ENCODE measurements around the gene CERS1. TPM values are rescaled to one million over a fixed set of nuclear protein-coding genes. Genes with fewer than 3 reads are reported as not detected.

The CERS1 gene
- total RNA-seq, 1 experiment from 2014 or later = 0.96 TPM

DNA sequence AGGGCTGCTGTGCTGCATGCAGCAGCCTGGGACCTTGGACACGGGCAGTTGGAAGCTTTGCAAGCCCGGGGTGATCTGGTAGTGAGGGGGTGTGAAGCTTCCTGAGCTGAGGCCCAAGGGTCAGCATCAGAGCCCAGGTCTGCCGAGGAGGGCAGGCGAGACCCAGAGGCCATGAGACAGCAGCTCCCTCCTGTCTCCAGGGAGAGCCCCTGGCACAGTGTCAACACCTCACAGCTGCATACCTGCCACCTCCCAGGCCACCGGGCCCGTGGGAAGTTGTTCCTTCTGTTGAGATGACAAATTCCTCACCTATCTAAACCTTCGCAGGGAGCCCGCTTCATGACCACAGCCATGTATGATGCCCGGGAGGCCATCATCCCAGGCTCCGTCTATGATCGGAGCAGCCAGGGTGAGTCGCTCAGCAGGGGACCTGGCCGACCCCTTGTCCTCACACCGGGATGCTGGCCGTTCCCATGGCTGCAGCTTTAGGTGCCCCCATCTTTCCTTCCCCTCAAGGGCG, 32.1 kb downstream of the CERS1 start:
- Histone ChIP-seq H3K9ac (ENCODE audit: low read length) (no peak overlapping the region), H3K79me2 (ENCODE audit: insufficient read depth, low read length) (peaks cover 15% of the 10 kb centered on the region; the same call in 1 of the 2 replicates), H3K4me1 (ENCODE audit: control insufficient read depth in 1 of 2, insufficient read depth in 2 of 2, low read length in 2 of 2) (peaks cover 0 to 2% of the 10 kb centered on the region in 2 experiments; a peak in 1 of 4 replicates), H3K27me3 (ENCODE audit: insufficient read depth, low read length) (no peaks in the 10 kb centered on the region), H3K36me3 (ENCODE audit: control insufficient read depth in 1 of 2, insufficient read depth in 2 of 2, low read length in 2 of 2) (peaks cover 47 to 78% of the 10 kb centered on the region in 2 experiments), H3K9me2 (ENCODE audit: insufficient read depth) (no peaks in the 10 kb centered on the region), H4K20me1 (ENCODE audit: insufficient read depth) (no peaks in the 10 kb centered on the region), H3K27ac (ENCODE audit: low read depth, low read length) (no peak overlapping the region), H3K4me2 (ENCODE audit: low read length) (no peak overlapping the region), H2AFZ (ENCODE audit: low read depth, low read length, poor library complexity, severe bottlenecking) (no peak overlapping the region), H3K4me3 (replicated peaks in 1 of 2; ENCODE audit: low read depth in 1 of 2, low read length in 2 of 2) (no peak overlapping the region), H3K9me3 (ENCODE audit: control insufficient read depth in 1 of 2, insufficient read depth in 1 of 2, low read depth in 1 of 2, low read length in 2 of 2) (no peaks in the 10 kb centered on the region)
- BruUV-seq (replicated peaks) = no TSS peak
- CTCF ChIA-PET = no interaction called here
- RAD21 ChIA-PET (ENCODE audit: low non-redundant PET in 1 of 2, low total read pairs in 2 of 2, uncharacterized antibody in 2 of 2, unreplicated experiment in 2 of 2) = no interaction called here
- DNase-seq (ENCODE audit: low read depth, low spot score) (no peak), ATAC-seq (no peak)
- intact Hi-C loops (cut with micrococcal nuclease) = no loop called here
- TF ChIP-seq, protein P1, sequence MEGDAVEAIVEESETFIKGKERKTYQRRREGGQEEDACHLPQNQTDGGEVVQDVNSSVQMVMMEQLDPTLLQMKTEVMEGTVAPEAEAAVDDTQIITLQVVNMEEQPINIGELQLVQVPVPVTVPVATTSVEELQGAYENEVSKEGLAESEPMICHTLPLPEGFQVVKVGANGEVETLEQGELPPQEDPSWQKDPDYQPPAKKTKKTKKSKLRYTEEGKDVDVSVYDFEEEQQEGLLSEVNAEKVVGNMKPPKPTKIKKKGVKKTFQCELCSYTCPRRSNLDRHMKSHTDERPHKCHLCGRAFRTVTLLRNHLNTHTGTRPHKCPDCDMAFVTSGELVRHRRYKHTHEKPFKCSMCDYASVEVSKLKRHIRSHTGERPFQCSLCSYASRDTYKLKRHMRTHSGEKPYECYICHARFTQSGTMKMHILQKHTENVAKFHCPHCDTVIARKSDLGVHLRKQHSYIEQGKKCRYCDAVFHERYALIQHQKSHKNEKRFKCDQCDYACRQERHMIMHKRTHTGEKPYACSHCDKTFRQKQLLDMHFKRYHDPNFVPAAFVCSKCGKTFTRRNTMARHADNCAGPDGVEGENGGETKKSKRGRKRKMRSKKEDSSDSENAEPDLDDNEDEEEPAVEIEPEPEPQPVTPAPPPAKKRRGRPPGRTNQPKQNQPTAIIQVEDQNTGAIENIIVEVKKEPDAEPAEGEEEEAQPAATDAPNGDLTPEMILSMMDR (IDR thresholded peaks at IDR 0.05 in 2 of 3, conservative IDR thresholded peaks at IDR 0.05 in 1 of 3; ENCODE audit: borderline replicate concordance in 1 of 3, insufficient read depth in 1 of 3, low read depth in 2 of 3, low read length in 2 of 3) = no peak
- TF ChIP-seq EGR1 (IDR thresholded peaks at IDR 0.05; ENCODE audit: low read depth) = no peak
- POLR2A ChIA-PET = no interaction called here

DNA sequence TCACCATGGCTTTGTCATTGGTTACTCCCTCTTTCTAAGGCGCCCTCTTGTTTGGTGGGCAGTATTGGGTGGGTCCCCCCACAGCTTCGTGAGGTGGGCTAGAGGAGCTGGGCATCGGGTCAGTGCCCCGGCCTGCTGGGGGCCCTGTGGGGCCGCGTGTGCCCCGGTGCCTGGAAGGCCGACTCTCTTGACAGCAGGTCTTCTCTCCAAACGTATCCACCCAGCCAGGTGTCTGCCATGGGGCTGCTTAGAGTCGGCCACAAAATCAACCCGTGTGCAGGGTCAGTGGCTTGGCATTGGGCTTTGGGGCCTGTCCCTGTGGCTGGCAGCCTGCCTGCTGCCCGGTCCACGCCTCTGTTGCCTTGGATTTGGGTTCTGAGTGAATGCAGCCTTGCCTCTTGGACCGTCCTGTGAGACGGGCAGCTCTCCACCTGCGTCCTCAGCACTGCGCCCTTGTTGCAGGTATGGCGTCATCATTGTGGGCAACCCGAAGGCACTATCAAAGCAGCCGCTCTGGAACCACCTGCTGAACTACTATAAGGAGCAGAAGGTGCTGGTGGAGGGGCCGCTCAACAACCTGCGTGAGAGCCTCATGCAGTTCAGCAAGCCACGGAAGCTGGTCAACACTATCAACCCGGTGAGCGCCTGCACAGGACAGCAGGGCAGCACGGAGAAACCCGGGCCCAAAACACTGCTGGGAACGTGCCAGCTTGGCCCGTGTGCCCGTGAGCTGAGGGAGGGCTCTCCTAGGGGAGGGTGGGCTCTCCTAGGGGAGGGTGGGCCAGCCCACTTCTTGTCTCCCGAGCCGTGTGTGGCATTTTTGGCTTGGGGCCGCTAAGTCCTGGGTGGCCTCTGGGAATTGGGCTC, 32.7 kb downstream of the CERS1 start:
- DNase-seq (ENCODE audit: low read depth, low spot score) (no peak), ATAC-seq (no peak)
- peaks cover 20% of the 10 kb centered on the region; the same call in 1 of the 2 replicates for H3K79me2 ChIP-seq (ENCODE audit: insufficient read depth, low read length)
- no peak overlapping the region for H3K4me3 ChIP-seq (replicated peaks in 1 of 2; ENCODE audit: low read depth in 1 of 2, low read length in 2 of 2)
- no peaks in the 10 kb centered on the region for H3K9me2 ChIP-seq (ENCODE audit: insufficient read depth)
- RAD21 ChIA-PET (ENCODE audit: low non-redundant PET in 1 of 2, low total read pairs in 2 of 2, uncharacterized antibody in 2 of 2, unreplicated experiment in 2 of 2) = interaction anchor here in 1 of 2 experiments (0.5 kb wide), 1 partner anchor 273 kb away, joined by 4 read pairs; no protein-coding TSS in a partner anchor
- peaks cover 53 to 81% of the 10 kb centered on the region in 2 experiments for H3K36me3 ChIP-seq (ENCODE audit: control insufficient read depth in 1 of 2, insufficient read depth in 2 of 2, low read length in 2 of 2)
- BruUV-seq (replicated peaks) = no TSS peak
- no peak overlapping the region for H3K4me2 ChIP-seq (ENCODE audit: low read length)
- no peak overlapping the region for H2AFZ ChIP-seq (ENCODE audit: low read depth, low read length, poor library complexity, severe bottlenecking)
- H3K9ac ChIP-seq (ENCODE audit: low read length) = no peak overlapping the region
- intact Hi-C loops (cut with micrococcal nuclease) = no loop called here
- no peaks in the 10 kb centered on the region for H3K9me3 ChIP-seq (ENCODE audit: control insufficient read depth in 1 of 2, insufficient read depth in 1 of 2, low read depth in 1 of 2, low read length in 2 of 2)
- no peaks in the 10 kb centered on the region for H3K27me3 ChIP-seq (ENCODE audit: insufficient read depth, low read length)
- peaks cover 0 to 2% of the 10 kb centered on the region in 2 experiments; a peak in 1 of 4 replicates for H3K4me1 ChIP-seq (ENCODE audit: control insufficient read depth in 1 of 2, insufficient read depth in 2 of 2, low read length in 2 of 2)
- POLR2A ChIA-PET = no interaction called here
- no peaks in the 10 kb centered on the region for H4K20me1 ChIP-seq (ENCODE audit: insufficient read depth)
- H3K27ac ChIP-seq (ENCODE audit: low read depth, low read length) = no peak overlapping the region; the same call in 1 of the 2 replicates
- CTCF ChIA-PET = no interaction called here
- TF ChIP-seq EZH2 (IDR thresholded peaks at IDR 0.05) (no peak), ZFX (IDR thresholded peaks at IDR 0.05) (no peak), YY1 (IDR thresholded peaks at IDR 0.05; ENCODE audit: extremely low read depth, insufficient replicate concordance, low read depth, low read length) (no peak), JUND (IDR thresholded peaks at IDR 0.05) (no peak), EZH2phosphoT487 (IDR thresholded peaks at IDR 0.05; ENCODE audit: borderline replicate concordance) (no peak), SRF (IDR thresholded peaks at IDR 0.05; ENCODE audit: low read depth) (no peak), CBX3 (IDR thresholded peaks at IDR 0.05; ENCODE audit: low read depth) (no peak), POLR2A (IDR thresholded peaks at IDR 0.05; ENCODE audit: borderline replicate concordance, extremely low read depth, insufficient read depth, insufficient read length) (no peak), POLR2AphosphoS5 (IDR thresholded peaks at IDR 0.05; ENCODE audit: low read depth, low read length) (no peak), SIN3A (IDR thresholded peaks at IDR 0.05; ENCODE audit: low read depth) (no peak), TCF7L2 (IDR thresholded peaks at IDR 0.05; ENCODE audit: borderline replicate concordance, extremely low read depth, insufficient read depth, insufficient read length) (no peak), EGR1 (IDR thresholded peaks at IDR 0.05; ENCODE audit: low read depth) (no peak)
- TF ChIP-seq, protein P1 (IDR thresholded peaks at IDR 0.05 in 2 of 3, conservative IDR thresholded peaks at IDR 0.05 in 1 of 3; ENCODE audit: borderline replicate concordance in 1 of 3, insufficient read depth in 1 of 3, low read depth in 2 of 3, low read length in 2 of 3) = no peak
- TF ChIP-seq, protein P2, sequence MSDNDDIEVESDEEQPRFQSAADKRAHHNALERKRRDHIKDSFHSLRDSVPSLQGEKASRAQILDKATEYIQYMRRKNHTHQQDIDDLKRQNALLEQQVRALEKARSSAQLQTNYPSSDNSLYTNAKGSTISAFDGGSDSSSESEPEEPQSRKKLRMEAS (IDR thresholded peaks at IDR 0.05) = no peak

Data from HCT116 (cell line).